HEK293T (cell line): ENCODE measurements around the gene OR2AG1.

Experiments used
- ARNT ChIP-seq: fragments of 450-650 bp; IDR thresholded peaks from 2 replicates; pipeline ENCODE4 v1.6.1; 2017; ENCODE audit warnings: mild to moderate bottlenecking
- ELF4 ChIP-seq: fragments of 450-650 bp; IDR thresholded peaks from 2 replicates; pipeline ENCODE4 v1.6.1; 2017; ENCODE audit warnings: antibody characterized with exemption
- FOXA1 ChIP-seq: fragments of 450-650 bp; IDR thresholded peaks from 2 replicates; pipeline ENCODE4 v1.6.1; 2016; ENCODE audit warnings: mild to moderate bottlenecking
- L3MBTL2 ChIP-seq: fragments of 450-650 bp; conservative IDR thresholded peaks from 2 replicates; pipeline ENCODE4 v1.6.1; 2016; ENCODE audit warnings: mild to moderate bottlenecking
- PKNOX1 ChIP-seq: fragments of 450-650 bp; IDR thresholded peaks from 2 replicates; pipeline ENCODE4 v1.6.1; 2016
- SP1 ChIP-seq: fragments of 450-650 bp; IDR thresholded peaks from 2 replicates; pipeline ENCODE4 v1.6.1; 2017
- SUZ12 ChIP-seq: fragments of 450-650 bp; IDR thresholded peaks from 2 replicates; pipeline ENCODE4 v1.6.1; 2016; ENCODE audit warnings: mild to moderate bottlenecking

GRCh38 chr11:6742260-6742659 is 40.6 kb upstream of the OR2AG1 start:
- no peak for TF ChIP-seq ELF4
- no peak for TF ChIP-seq L3MBTL2
- TF ChIP-seq ARNT, result no peak
- no peak for TF ChIP-seq FOXA1
- no peak for TF ChIP-seq PKNOX1
- TF ChIP-seq SUZ12, result no peak
- TF ChIP-seq SP1, result no peak
